Activated T-cell treated with anti-CD3 and anti-CD28 coated beads for 1 hour (primary cell): ENCODE measurements around the gene NCEH1.
"Not testable (repeated sequence)": the region's sequence is repeated elsewhere in the genome, so short reads cannot be mapped to it uniquely, and the experiment has no call there.

Experiments used
- DNase-seq: peaks from one replicate; pipeline ENCODE4 v3.0.0-alpha.2; 2020; ENCODE audit warnings: low read depth

NCEH1 gene

DNA sequence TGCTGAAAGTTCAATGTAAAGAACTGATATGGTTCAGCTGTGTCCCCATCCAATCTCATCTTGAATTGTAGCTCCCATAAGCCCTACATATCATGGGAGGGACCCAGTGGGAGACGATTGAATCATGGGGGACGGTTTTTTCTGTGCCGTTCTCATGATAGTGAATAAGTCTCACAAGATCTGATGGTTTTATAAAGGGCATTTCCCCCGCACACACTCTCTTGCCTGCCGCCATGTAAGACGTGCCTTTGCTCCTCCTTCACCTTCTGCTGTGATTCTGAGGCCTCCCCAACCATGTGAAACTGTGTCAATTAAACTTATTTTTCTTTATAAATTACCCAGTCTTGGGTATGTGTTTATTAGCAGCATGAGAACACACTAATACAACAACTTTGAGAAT is 101.1 kb downstream of the NCEH1 start:
- no peak for DNase-seq

GRCh38 chr3:172608575-172608974 is 102.3 kb downstream of the NCEH1 start:
- DNase-seq, result no peak

DNA sequence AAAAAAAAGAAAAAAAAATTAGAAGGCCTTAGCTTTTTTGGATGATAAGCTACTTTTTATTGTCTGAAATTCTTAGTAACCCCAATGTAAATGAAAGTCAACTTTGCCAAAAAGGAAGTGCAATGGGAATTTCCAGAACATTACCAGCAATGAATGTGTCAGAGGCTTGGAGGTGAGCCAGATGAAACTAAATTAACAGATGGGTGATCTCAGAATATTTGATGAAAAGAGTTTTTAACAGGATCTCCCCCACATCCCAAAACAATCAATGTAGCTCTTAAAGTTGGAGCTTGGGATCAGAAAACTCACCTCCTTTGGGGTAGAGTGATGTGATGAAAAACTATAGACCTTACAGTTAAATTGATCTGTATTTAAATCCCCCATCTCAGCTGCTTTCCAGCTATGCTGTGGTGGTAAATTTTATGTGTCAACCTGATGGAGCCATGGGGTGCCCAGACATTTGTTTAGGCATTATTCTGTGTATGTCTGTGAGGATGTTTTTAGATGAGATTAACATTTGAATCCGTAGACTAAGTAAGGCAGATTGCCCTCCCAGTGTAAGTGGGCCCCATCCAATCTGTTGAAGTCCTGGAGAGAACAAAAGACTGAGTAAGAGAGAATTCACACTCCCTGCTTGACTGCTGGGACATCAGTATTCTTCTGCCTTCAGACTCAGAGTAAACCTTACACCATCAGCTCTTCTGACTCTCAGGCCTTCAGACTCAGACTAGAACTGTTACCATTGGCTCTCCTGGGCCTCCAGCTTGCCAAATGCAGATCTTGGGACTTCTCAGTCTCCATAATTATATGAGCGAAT is 103.4 kb downstream of the NCEH1 start:
- no peak for DNase-seq

- no peak for DNase-seq
Observed at GRCh38 chr3:172606021-172606420, 104.8 kb downstream of the NCEH1 start.

DNA sequence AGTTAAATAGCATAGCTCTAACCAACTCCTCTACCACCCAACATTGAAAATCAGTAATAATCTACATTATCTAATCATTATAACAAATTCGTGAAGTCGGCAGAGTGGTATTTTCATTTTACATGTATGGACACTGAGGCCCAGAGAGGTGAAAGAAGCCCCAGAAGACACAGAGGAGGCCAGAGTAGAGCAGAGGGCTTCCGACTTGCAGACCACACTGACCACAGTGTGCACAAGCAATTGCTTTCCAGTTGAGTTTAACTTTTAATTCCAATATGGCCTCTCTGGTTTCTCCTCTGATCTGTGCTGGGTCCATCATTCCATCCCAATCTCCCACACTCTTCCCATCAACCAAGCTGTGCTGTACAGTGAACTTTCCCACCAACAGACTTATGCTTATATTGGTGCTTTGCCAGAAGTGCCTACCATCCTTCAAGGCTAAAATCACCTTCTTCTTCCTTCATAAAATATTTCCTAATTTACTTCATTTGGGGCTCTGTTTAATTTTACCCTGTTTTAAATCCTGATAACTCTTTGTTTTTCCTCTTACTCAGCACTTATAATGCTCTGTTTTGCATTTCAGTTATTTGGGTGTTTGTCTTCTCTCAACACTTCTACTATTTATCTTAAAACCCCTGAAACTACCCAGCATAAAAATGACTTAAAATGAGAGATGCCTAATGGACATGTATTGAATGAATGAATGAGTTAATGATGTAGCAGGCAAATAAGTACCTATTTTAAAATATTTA is 105.8 kb downstream of the NCEH1 start:
- DNase-seq, result no peak

- DNase-seq, result no peak
Observed at GRCh38 chr3:172601066-172601832, 109.6 kb downstream of the NCEH1 start.

- DNase-seq, result no peak
Observed at GRCh38 chr3:172600644-172601065, 110.2 kb downstream of the NCEH1 start.

GRCh38 chr3:172598904-172599303 is 112.0 kb downstream of the NCEH1 start:
- DNase-seq, result no peak

- no peak for DNase-seq
Observed at GRCh38 chr3:172596394-172596706, 114.5 kb downstream of the NCEH1 start.

- DNase-seq, result no peak
Observed at GRCh38 chr3:172595664-172596393, 115.0 kb downstream of the NCEH1 start.

- DNase-seq, result not testable (repeated sequence)
Observed at GRCh38 chr3:172594900-172595663, 115.8 kb downstream of the NCEH1 start.

GRCh38 chr3:172592898-172593669 is 117.8 kb downstream of the NCEH1 start:
- no peak for DNase-seq

- DNase-seq, result peak; percentile 36
Observed at GRCh38 chr3:172591876-172592771, 118.7 kb downstream of the NCEH1 start.

DNA sequence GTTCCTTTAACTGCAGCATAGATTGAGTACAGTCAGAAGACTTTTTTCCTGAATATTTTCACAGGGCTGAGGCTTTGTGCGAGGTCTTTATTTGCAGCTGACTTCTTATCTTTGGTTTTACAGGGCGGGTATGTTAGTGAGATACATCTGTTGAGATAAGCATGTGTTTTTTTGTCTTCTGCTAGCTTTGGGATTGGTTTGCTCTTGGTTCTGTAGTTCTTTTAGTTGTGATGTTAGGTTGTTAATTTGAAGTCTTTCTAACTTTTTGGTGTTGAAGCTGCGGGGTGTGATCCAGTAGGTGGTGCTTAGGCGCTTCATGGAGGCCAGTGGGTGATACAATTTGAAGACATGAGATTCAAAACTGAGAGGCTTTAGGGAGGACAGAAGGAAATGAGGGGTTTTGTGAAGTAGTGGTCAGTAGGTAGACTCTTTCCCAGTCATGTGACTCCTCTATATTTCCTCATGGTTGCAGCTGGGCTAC is 119.7 kb downstream of the NCEH1 start:
- no peak for DNase-seq

DNA sequence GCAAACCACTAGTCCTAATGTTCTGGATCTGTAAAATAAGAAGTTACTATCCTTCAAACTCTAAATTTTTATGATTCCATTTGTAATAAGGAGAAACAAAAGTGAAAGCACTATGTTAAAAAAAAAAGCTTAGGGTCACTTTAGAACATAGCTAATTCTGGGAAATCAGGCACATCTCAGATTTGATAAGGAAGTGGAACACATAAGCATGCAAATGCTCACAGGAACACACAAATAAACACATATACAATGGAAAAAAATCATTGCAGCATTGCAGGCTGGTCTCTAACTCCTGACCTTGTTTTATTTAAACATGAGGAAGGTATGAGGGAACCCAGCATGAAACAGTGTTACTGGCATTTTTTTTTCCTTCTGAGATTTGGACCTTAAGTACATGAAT is 124.4 kb downstream of the NCEH1 start:
- DNase-seq, result no peak

DNA sequence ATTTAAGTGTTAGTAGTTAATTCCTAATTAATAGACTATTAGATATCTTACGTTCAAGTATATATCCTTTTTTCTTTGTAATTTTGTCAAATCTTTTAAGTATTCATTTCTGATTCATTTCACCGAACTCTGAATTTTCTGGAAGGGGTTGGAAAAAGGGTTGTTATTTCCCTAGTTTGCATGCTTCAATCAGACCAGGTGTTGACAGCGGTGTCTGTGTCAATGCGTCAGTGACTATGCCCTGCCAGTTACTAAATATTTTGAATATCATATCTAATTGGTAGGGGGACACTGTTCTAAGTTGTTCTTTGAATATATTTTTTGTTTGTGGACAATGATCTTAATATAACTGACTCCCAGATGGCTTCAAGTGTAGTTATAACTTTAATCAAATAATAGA is 124.9 kb downstream of the NCEH1 start:
- no peak for DNase-seq

- no peak for DNase-seq
Observed at GRCh38 chr3:172582712-172583111, 128.2 kb downstream of the NCEH1 start.

DNA sequence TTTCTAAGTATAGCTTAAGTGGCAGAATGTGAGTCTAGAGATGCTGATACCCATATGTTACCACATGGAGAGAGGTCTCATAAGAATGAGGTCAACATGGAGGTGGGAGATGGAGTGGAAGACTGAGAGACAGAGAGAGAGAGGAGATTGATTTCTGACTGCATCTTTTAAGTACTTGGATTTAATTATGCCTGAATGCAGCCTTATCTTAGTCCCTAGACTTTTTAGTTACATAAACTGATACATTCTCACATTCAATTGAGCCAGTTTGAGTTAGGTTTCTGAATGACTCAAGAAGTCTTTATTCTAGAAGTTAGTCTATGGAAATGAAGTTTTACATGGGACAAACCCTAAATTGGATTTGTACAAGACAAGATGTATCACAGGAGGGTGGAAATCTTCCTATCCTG is 129.1 kb downstream of the NCEH1 start:
- no peak for DNase-seq

DNA sequence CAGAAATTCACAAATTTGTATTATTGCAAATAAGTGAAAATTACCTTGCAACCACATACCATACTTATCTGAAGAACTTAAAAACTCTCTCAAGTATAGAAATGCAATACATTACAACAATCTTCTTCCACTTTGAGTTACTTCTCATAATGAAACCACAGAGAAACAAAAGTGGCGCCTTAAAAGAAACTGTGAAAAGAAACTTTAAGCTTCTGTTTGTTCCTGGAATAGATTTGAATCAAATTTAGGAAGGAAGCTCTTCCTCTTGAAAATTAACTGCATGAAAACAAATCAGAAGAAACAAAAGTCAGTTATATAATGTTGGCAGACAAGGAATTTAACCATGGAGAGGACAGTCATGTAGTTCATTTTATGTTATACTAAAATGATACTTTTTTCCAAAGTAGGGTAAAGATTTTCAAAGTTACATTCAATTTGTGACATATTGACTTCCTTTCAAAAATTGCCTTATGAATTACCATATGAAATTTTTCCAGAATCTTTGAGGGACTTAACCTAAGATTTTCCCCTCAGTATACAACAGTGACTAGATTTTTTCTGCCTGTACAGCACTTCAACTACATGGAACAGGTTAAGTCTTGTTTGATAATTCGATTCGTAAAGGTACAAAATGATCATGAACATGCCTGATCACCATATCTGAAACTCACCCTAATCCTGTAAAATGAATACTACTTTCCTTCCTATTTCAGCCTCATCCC is 130.0 kb downstream of the NCEH1 start:
- no peak for DNase-seq
